Fibroblast of the aortic adventitia (primary cell): ENCODE results near the gene MATN1. TPM values are rescaled to one million over a fixed set of nuclear protein-coding genes. Genes with fewer than 3 reads are reported as not detected.

Source experiments
- DNase-seq: peaks from one replicate; pipeline ENCODE4 v3.0.0-alpha.2; 2010; ENCODE audit warnings: low read depth
- H3K4me3 ChIP-seq: 2 replicates; pipeline ENCODE4 v1.5.1; 2011; ENCODE audit warnings: low read depth, mild to moderate bottlenecking, control low read depth, low read length, moderate library complexity
- CTCF ChIP-seq: IDR thresholded peaks from 2 replicates; pipeline ENCODE4 v1.5.1; 2011; ENCODE audit warnings: mild to moderate bottlenecking, low read length, control low read depth, inconsistent platforms; ENCODE audit not compliant: insufficient read depth
- total RNA-seq: library from RNA; depleted of rRNA; stranded (reverse); fragments of >200 nt; gene quantifications from 2 replicates; pipeline ENCODE4 v1.2.3, GENCODE V29; 2012; ENCODE audit warnings: low replicate concordance

The MATN1 gene
- total RNA-seq, 1 donor: 0.18 TPM

GRCh38 chr1:30719406-30720270 is 3.7 kb downstream of the MATN1 start:
- peak overlapping the region; percentile 68 for H3K4me3 ChIP-seq
- peak; percentile 58 for DNase-seq
- TF ChIP-seq CTCF: no peak

- DNase-seq: peak; percentile 98
- peak overlapping the region; percentile 68 for H3K4me3 ChIP-seq
- peak; percentile 83 for TF ChIP-seq CTCF
These were observed 4.6 kb downstream of the MATN1 start for GRCh38 chr1:30718636-30719405.

GRCh38 chr1:30718091-30718635 is 5.2 kb downstream of the MATN1 start:
- TF ChIP-seq CTCF: no peak
- H3K4me3 ChIP-seq: peak overlapping the region; percentile 54
- peak; percentile 96 for DNase-seq

- no peak overlapping the region for H3K4me3 ChIP-seq
- TF ChIP-seq CTCF: no peak
- no peak for DNase-seq
These were observed 6.7 kb downstream of the MATN1 start for GRCh38 chr1:30716646-30717045.

- no peak overlapping the region for H3K4me3 ChIP-seq
- no peak for TF ChIP-seq CTCF
These were observed 7.5 kb downstream of the MATN1 start for GRCh38 chr1:30715886-30716285.

GRCh38 chr1:30715216-30715615 is 8.2 kb downstream of the MATN1 start:
- no peak for DNase-seq
- TF ChIP-seq CTCF: peak; percentile 46
- H3K4me3 ChIP-seq: no peak overlapping the region

More at GRCh38 chr1:30715886-30716285, 7.5 kb downstream of the MATN1 start:
- no peak for DNase-seq
